ENCODE data around the gene AHCTF1. TPM values are rescaled to one million over a fixed set of nuclear protein-coding genes. Genes with fewer than 3 reads are reported as not detected.
"Not testable (repeated sequence)": the region's sequence is repeated elsewhere in the genome, so short reads cannot be mapped to it uniquely, and the experiment has no call there.

The AHCTF1 gene
- total RNA-seq, 4 donors from 2014 or later: 36.5 to 84.4 (median 45.3) TPM

- no peaks in the 10 kb centered on the region for H3K4me1 ChIP-seq
- no peak for DNase-seq
- H3K27ac ChIP-seq: no peak overlapping the region
- TF ChIP-seq, protein P1, sequence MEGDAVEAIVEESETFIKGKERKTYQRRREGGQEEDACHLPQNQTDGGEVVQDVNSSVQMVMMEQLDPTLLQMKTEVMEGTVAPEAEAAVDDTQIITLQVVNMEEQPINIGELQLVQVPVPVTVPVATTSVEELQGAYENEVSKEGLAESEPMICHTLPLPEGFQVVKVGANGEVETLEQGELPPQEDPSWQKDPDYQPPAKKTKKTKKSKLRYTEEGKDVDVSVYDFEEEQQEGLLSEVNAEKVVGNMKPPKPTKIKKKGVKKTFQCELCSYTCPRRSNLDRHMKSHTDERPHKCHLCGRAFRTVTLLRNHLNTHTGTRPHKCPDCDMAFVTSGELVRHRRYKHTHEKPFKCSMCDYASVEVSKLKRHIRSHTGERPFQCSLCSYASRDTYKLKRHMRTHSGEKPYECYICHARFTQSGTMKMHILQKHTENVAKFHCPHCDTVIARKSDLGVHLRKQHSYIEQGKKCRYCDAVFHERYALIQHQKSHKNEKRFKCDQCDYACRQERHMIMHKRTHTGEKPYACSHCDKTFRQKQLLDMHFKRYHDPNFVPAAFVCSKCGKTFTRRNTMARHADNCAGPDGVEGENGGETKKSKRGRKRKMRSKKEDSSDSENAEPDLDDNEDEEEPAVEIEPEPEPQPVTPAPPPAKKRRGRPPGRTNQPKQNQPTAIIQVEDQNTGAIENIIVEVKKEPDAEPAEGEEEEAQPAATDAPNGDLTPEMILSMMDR (IDR thresholded peaks at IDR 0.05): no peak
- TF ChIP-seq POLR2A (IDR thresholded peaks at IDR 0.05): no peak
- no peaks in the 10 kb centered on the region for H3K27me3 ChIP-seq
- WGBS, 2 donors: 82% methylated on average over 5 of the region's 5 CpGs
- no peak overlapping the region for H3K4me3 ChIP-seq (replicated peaks in 1 of 3)
- H3K36me3 ChIP-seq: no peaks in the 10 kb centered on the region
- intact Hi-C loops (cut with DNase I): no loop called here
- H3K9me3 ChIP-seq: no peaks in the 10 kb centered on the region
Measured at GRCh38 chr1:246827396-246827795, 104.4 kb downstream of the AHCTF1 start.

GRCh38 chr1:246825557-246826175, 106.1 kb downstream of the AHCTF1 start:
- H3K4me3 ChIP-seq (replicated peaks in 1 of 3): no peak overlapping the region
- H3K36me3 ChIP-seq: no peaks in the 10 kb centered on the region
- no peak for DNase-seq
- TF ChIP-seq POLR2A (IDR thresholded peaks at IDR 0.05): no peak
- TF ChIP-seq, protein P1 (IDR thresholded peaks at IDR 0.05): no peak
- H3K4me1 ChIP-seq: no peaks in the 10 kb centered on the region
- no peaks in the 10 kb centered on the region for H3K9me3 ChIP-seq
- intact Hi-C loops (cut with DNase I): no loop called here
- WGBS, 2 donors: 46 to 52% methylated on average over 1 of the region's 1 CpG
- no peaks in the 10 kb centered on the region for H3K27me3 ChIP-seq
- H3K27ac ChIP-seq: no peak overlapping the region

DNA sequence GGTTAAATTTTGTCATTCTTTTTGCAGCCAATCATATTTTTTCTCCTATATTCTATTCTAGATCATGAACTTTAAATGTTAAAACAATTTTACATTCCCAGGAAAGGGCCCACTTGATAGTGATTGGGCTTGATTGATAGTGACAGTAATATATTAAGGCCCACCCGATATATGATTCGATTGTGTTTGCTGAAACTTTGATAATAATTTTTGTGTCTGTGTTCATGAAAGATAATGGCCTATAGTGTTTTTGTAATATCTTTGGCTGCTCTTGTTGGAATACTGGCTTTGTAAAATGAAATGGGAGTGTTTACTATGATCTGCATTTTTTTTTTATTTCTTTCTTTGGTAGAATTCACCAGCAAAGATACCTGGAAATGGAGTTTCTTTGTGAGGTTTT, 107.2 kb downstream of the AHCTF1 start:
- H3K36me3 ChIP-seq: no peaks in the 10 kb centered on the region
- no peak for DNase-seq
- TF ChIP-seq, protein P1 (IDR thresholded peaks at IDR 0.05): no peak
- no peak for TF ChIP-seq POLR2A (IDR thresholded peaks at IDR 0.05)
- H3K27ac ChIP-seq: no peak overlapping the region
- no peak overlapping the region for H3K4me3 ChIP-seq (replicated peaks in 1 of 3)
- H3K4me1 ChIP-seq: no peaks in the 10 kb centered on the region
- H3K27me3 ChIP-seq: no peaks in the 10 kb centered on the region
- intact Hi-C loops (cut with DNase I): no loop called here
- 67 to 71% methylated on average over 2 of the region's 2 CpGs for WGBS, 2 donors
- no peaks in the 10 kb centered on the region for H3K9me3 ChIP-seq

DNA sequence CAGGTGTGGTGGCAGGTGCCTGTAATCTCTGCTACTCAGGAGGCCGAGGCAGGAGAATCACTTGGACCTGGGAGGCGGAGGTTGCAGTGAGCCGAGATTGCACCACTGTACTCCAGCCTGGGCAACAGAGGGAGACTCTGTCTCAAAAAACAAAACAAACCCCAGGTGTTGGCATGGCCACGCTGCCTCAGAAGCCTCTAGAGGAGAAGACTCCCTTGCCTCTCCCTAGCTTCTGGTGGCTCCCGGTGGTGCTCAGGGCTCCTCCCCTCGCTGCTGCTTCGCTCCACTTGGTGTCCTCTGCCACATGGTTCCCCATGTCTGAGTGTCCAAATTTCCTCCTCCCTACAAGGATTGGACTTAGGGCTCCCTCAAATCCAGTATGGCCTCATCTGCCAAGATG, 109.6 kb downstream of the AHCTF1 start:
- H3K4me3 ChIP-seq (replicated peaks in 1 of 3); H3K36me3 ChIP-seq; intact Hi-C loops (cut with DNase I); H3K4me1 ChIP-seq; H3K9me3 ChIP-seq; H3K27ac ChIP-seq; H3K27me3 ChIP-seq; DNase-seq: not testable (repeated sequence)
- 96% methylated on average over 7 of the region's 7 CpGs for whole genome bisulfite sequencing, 2 donors

GRCh38 chr1:246820666-246821065, 111.1 kb downstream of the AHCTF1 start:
- Histone ChIP-seq H3K4me1 (no peaks in the 10 kb centered on the region), H3K36me3 (no peaks in the 10 kb centered on the region), H3K4me3 (replicated peaks in 1 of 3) (no peak overlapping the region), H3K27me3 (no peaks in the 10 kb centered on the region), H3K27ac (no peak overlapping the region), H3K9me3 (no peaks in the 10 kb centered on the region)
- no peak for TF ChIP-seq POLR2A (IDR thresholded peaks at IDR 0.05)
- TF ChIP-seq, protein P1 (IDR thresholded peaks at IDR 0.05): no peak
- 75 to 78% methylated on average over 7 of the region's 7 CpGs for WGBS, 2 donors
- no peak for DNase-seq
- intact Hi-C loops (cut with DNase I): no loop called here

DNA sequence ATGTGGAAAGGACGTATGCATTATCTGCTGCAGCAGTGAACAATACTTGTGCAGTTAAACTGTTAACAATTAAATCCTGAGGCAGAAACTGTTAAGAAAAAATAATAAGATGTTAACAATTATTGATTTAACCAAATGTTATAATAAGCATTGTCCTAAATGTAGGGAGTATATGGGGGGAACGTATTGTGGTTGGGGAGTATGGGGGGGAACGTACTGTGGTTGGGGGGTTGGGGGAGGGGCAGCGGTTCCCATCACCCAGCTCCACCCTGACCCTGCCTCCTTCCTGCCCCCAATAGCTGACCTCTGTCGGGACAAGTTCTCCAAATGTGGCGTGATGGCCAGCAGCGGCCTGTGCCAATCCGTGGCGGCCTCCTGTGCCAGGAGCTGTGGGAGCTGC, 114.0 kb downstream of the AHCTF1 start:
- H3K27me3 ChIP-seq; H3K36me3 ChIP-seq; H3K9me3 ChIP-seq; H3K27ac ChIP-seq; DNase-seq; intact Hi-C loops (cut with DNase I); H3K4me3 ChIP-seq (replicated peaks in 1 of 3); H3K4me1 ChIP-seq: not testable (repeated sequence)
- 54 to 59% methylated on average over 3 of the region's 9 CpGs for WGBS, 2 donors

Measured in thyroid gland (tissue), 4 donors.